ENCODE results near the gene MANSC1.

DNA sequence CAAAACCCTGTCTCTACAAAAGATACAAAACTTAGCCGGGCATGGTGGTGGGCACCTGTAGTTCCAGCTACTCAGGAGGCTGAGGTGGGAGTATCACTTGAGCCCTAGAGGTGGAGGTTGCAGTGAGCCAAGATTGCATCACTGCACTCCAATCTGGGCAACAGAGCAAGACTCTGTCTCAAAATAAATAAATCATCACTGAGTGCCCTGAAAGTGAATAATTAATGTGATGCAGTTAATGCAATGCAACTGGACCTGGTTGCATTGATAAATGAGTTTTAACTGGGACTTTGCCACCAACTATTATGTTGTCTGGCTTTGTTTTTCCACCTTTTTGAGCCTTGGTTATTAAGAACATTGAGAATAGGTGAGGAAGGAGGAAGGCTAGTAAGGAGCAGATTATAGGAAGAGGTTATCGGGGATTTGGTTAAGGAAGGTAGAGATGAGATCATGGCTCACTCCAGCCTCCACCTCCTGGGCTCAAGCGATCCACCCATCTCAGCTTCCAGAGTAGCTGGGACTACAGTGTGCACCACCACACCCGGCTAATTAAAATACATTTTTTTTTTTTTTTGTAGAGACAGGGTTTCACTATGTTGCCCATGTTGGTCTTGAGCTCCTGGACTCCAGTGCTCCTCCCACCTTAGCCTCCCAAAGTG lies 14.9 kb upstream of the MANSC1 start:
- TF ChIP-seq, protein P1, sequence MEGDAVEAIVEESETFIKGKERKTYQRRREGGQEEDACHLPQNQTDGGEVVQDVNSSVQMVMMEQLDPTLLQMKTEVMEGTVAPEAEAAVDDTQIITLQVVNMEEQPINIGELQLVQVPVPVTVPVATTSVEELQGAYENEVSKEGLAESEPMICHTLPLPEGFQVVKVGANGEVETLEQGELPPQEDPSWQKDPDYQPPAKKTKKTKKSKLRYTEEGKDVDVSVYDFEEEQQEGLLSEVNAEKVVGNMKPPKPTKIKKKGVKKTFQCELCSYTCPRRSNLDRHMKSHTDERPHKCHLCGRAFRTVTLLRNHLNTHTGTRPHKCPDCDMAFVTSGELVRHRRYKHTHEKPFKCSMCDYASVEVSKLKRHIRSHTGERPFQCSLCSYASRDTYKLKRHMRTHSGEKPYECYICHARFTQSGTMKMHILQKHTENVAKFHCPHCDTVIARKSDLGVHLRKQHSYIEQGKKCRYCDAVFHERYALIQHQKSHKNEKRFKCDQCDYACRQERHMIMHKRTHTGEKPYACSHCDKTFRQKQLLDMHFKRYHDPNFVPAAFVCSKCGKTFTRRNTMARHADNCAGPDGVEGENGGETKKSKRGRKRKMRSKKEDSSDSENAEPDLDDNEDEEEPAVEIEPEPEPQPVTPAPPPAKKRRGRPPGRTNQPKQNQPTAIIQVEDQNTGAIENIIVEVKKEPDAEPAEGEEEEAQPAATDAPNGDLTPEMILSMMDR (IDR thresholded peaks at IDR 0.05) = no peak
- TF ChIP-seq POLR2AphosphoS5 (IDR thresholded peaks at IDR 0.05) = no peak
- TF ChIP-seq POLR2A (IDR thresholded peaks at IDR 0.05) = no peak
- TF ChIP-seq EP300 (IDR thresholded peaks at IDR 0.05) = no peak

Data from gastroesophageal sphincter (tissue), 3 donors.